GM23248 (cell line): Measurements from ENCODE around the gene PANX1.

ENCODE experiments used
- EZH2 ChIP-seq: fragments of 200-600 bp; sonication (generic); IDR thresholded peaks from 2 replicates; pipeline ENCODE4 v1.6.1; 2018; ENCODE audit warnings: antibody characterized with exemption, mild to moderate bottlenecking; ENCODE audit not compliant: insufficient read depth, poor library complexity, severe bottlenecking
- EZH2phosphoT487 ChIP-seq: fragments of 200-600 bp; sonication (generic); IDR thresholded peaks from 2 replicates; pipeline ENCODE4 v1.6.1; 2018; ENCODE audit warnings: antibody characterized with exemption, moderate library complexity, mild to moderate bottlenecking, low read depth; ENCODE audit not compliant: insufficient read depth

DNA sequence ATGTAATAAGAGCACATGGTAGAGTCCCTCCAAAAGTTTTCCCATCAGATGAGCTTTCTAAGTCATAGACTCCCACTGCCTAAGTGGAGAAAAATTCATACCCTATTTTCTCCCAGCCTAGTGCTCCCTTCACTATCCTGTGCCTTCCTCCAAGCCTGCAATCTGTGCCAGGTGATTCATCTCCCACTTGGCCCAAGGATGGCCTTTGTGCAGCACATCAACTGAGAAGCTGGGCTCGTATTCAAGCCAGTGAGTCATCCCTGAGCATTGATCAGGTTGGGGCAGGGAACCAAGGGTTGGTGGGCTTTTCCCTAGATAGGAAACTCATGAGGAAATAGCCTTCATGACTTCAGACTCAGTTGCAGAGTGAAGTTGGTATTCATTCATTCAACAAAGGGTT, 64.6 kb downstream of the PANX1 start:
- TF ChIP-seq EZH2 (no peak), EZH2phosphoT487 (no peak)
